Common myeloid progenitor, CD34-positive (primary cell): ENCODE measurements around the gene VPS8.

Experiments used
- CTCF ChIA-PET: fragments of 350-600 bp; sonication (Branson Sonifier 250); formaldehyde crosslinking; loops from one replicate; lab custom pipeline; 2021; ENCODE audit warnings: antibody characterized with exemption; lab: Charles Lee
- POLR2A ChIA-PET: fragments of 350-600 bp; sonication (Branson Sonifier 250); formaldehyde crosslinking; loops from one replicate; lab custom pipeline; 2021; ENCODE audit warnings: antibody characterized with exemption; lab: Charles Lee
- DNase-seq, 3 donors: peaks; one replicate each; pipeline versions ENCODE4 v3.0.0 to v3.0.0-alpha.2; 2013
- H3K27ac ChIP-seq, 2 experiments: 1 replicate in 1 of 2; 2 replicates in 1 of 2; pipeline ENCODE4 v1.7.0; 2013; ENCODE audit warnings: inconsistent platforms in 2 of 2, low read length in 2 of 2, mild to moderate bottlenecking in 2 of 2, low read depth in 1 of 2, moderate library complexity in 1 of 2; ENCODE audit not compliant: severe bottlenecking in 2 of 2, insufficient read depth in 1 of 2, poor library complexity in 1 of 2
- H3K27me3 ChIP-seq, 5 experiments: replicated peaks in 2 of 5; 1 replicate in 3 of 5; 2 replicates in 2 of 5; pipeline versions ENCODE4 v1.6.1 to v1.7.0; 2013; ENCODE audit warnings: low read length in 4 of 5, mild to moderate bottlenecking in 2 of 5, moderate library complexity in 2 of 5, inconsistent platforms in 1 of 5; ENCODE audit not compliant: insufficient read depth in 5 of 5, control insufficient read depth in 4 of 5
- H3K36me3 ChIP-seq, 4 experiments: 1 replicate in 2 of 4; 2 replicates in 2 of 4; pipeline versions ENCODE4 v1.6.1 to v1.7.0; 2013; ENCODE audit warnings: low read length in 3 of 4, control low read depth in 1 of 4, mild to moderate bottlenecking in 1 of 4; ENCODE audit not compliant: control insufficient read depth in 4 of 4, insufficient read depth in 4 of 4
- H3K4me1 ChIP-seq, 4 experiments: 1 replicate in 3 of 4; 2 replicates in 1 of 4; pipeline versions ENCODE4 v1.6.1 to v1.7.1; 2013; ENCODE audit warnings: low read length in 3 of 4, mild to moderate bottlenecking in 3 of 4, control low read depth in 1 of 4, inconsistent platforms in 1 of 4, moderate library complexity in 1 of 4; ENCODE audit not compliant: control insufficient read depth in 4 of 4, insufficient read depth in 4 of 4; ENCODE audit errors: control extremely low read depth in 1 of 4
- H3K4me3 ChIP-seq, 7 experiments: 1 replicate in 4 of 7; 2 replicates in 3 of 7; pipeline versions ENCODE4 v1.5.1 to v1.7.0; 2013; ENCODE audit warnings: mild to moderate bottlenecking in 7 of 7, low read length in 6 of 7, moderate library complexity in 6 of 7, inconsistent platforms in 2 of 7, low read depth in 2 of 7, control low read depth in 1 of 7; ENCODE audit not compliant: insufficient read depth in 4 of 7, control insufficient read depth in 1 of 7; ENCODE audit errors: extremely low read depth in 1 of 7
- H3K9me3 ChIP-seq, 5 experiments: 1 replicate in 4 of 5; 2 replicates in 1 of 5; pipeline versions ENCODE4 v1.6.1 to v1.7.1; 2013; ENCODE audit warnings: low read length in 4 of 5, mild to moderate bottlenecking in 2 of 5, inconsistent platforms in 1 of 5, low read depth in 1 of 5, moderate library complexity in 1 of 5; ENCODE audit not compliant: control insufficient read depth in 4 of 5, insufficient read depth in 2 of 5; ENCODE audit errors: control extremely low read depth in 1 of 5
- whole genome bisulfite sequencing: methylation state at CpG from one replicate; pipeline ENCODE4 v1.1.5; 2013; ENCODE audit not compliant: insufficient coverage; 5-methylcytosine and 5-hydroxymethylcytosine counted together

Gene VPS8

DNA sequence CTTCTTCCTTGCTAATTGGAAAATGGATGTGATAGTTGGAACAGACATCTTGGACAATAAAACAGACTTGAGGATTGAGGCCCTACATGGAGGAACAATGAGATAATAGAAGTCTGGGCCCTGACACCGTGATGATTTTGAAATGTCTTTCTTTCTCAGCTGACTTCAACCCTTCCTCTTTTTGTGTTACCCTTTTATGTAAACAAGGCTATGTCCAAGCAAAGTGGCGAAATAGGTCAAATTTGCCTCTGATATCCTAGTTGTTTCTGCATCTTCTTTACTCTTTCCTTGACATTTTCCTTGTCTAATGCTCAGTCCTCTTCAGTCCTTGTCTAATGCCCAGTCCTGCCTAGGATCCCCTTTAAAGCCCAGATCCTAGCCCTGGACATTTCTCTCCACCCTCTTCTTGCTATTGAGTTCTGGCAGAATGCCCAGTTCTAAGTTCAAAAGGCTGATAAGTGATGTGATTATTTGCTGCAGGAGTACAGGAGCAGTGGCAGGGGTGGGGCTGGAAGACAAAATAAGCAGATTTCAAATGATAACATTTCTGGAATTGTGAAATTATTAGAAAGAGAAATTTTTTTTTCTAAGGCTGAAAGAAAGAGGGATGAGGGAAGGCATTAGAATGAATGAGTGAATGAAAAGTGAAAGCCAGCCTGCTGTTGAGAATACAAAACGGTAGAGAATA, 6.5 kb upstream of the VPS8 start:
- Histone ChIP-seq H3K4me3 (no peak overlapping the region), H3K4me1 (peaks cover 6 to 26% (median 12%) of the 10 kb centered on the region in 4 experiments), H3K27me3 (no peaks in the 10 kb centered on the region), H3K36me3 (no peaks in the 10 kb centered on the region), H3K27ac (no peak overlapping the region), H3K9me3 (no peaks in the 10 kb centered on the region)
- DNase-seq: peak in 2 of 3 donors; percentile 30 to 33
- 66% methylated on average over 3 of the region's 3 CpGs for whole genome bisulfite sequencing
- ChIA-PET CTCF (interaction anchor here (1.1 to 6.8 kb wide), 10 partner anchors 9 to 393 kb away, joined by 3 to 47 read pairs (median 8); no protein-coding TSS in a partner anchor), POLR2A (no interaction called here)

DNA sequence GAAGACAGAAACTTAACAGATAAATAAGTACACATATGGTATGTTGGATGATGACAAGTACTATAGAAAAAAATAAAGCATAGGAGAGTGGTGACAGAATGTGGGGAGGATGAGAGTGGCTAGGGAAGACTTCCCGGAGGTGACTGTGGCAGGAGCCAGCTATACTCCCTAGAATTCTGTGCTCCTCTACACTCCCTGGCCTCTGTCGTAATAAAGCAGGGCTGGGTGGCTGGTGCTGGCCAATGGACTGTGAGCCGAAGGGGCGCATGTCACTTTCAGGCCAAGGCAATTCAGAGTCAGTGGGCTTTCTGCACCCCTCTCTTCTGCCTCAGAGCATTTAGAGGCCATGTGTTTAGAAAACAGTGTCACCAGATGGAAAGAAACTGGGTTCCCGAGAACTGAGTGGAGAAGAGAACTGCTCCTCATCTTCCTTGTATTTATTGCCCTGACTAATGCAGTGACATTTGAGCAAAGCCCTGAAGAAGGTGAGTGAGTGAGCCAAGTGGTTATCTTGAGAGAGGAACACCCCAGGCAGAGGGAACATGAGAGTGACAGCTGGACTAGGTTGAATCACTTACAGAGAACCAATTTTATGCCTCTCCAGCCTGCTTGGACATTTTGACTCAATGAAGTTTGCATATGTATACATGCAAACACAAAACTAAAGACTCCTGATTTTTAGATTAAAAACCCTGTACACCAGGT, 5.2 kb upstream of the VPS8 start:
- Histone ChIP-seq H3K4me3 (no peak overlapping the region), H3K9me3 (no peaks in the 10 kb centered on the region), H3K4me1 (peaks cover 6 to 33% (median 18%) of the 10 kb centered on the region in 4 experiments), H3K36me3 (no peaks in the 10 kb centered on the region), H3K27me3 (no peaks in the 10 kb centered on the region), H3K27ac (no peak overlapping the region)
- ChIA-PET POLR2A (no interaction called here), CTCF (interaction anchor here (1.0 to 6.8 kb wide), 5 partner anchors 16 to 245 kb away, joined by 3 to 47 read pairs (median 5); partner anchors contain the start of gene EPHB3)
- WGBS: 100% methylated on average over 5 of the region's 5 CpGs
- DNase-seq: no peak

DNA sequence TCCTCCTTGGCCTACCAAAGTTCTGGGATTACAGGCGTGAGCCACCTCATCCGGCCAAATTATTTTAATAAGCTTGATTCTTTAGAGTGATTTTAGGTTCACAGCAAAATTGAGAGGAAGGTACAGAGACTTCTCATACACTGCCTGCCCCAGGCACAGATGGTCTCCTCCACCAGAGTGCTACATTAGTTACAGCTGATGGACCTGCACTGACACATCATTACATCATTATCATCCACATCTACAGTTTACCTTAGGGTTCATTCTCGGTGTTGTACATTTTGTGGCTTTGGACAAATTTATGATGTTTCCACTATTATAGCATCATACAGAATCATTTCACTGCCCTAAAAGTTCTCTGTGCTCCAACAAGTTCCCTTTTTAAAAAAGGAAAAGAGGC, 4.4 kb upstream of the VPS8 start:
- peaks cover 7 to 34% (median 20%) of the 10 kb centered on the region in 4 experiments for H3K4me1 ChIP-seq

DNA sequence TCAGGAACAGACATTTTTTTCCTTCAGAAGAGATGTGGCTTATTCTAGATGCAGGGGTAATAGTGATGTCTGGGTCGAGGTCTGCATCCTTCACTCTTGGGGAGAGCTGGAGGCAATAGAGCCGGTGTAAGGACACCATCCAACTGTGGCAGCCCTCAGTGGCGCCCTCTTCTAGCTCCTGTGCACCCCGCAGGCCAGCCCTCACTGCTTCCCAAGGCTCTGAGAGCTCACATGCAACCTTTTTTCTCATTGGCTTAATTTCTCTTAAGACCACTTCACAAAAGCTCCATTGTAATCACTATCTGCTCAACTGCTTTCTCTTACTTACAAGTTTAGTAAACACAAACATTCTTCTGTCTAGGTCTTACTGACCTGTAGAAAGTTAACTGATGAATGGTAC, 3.9 kb upstream of the VPS8 start:
- WGBS: 53% methylated on average over 4 of the region's 4 CpGs
- H3K4me1 ChIP-seq: peaks cover 12 to 38% (median 23%) of the 10 kb centered on the region in 4 experiments

More for the DNA sequence above, 4.4 kb upstream of the VPS8 start:
- CTCF ChIA-PET: interaction anchor here (1.0 to 6.8 kb wide), 7 partner anchors 15 to 246 kb away, joined by 3 to 47 read pairs (median 7); partner anchors contain the start of gene EPHB3
- Histone ChIP-seq H3K9me3 (no peaks in the 10 kb centered on the region), H3K36me3 (no peaks in the 10 kb centered on the region), H3K4me3 (no peak overlapping the region), H3K27me3 (no peaks in the 10 kb centered on the region), H3K27ac (no peak overlapping the region)
- no CpG with 5 or more reads among the region's 3 CpGs for WGBS
- POLR2A ChIA-PET: no interaction called here
- no peak for DNase-seq

DNA sequence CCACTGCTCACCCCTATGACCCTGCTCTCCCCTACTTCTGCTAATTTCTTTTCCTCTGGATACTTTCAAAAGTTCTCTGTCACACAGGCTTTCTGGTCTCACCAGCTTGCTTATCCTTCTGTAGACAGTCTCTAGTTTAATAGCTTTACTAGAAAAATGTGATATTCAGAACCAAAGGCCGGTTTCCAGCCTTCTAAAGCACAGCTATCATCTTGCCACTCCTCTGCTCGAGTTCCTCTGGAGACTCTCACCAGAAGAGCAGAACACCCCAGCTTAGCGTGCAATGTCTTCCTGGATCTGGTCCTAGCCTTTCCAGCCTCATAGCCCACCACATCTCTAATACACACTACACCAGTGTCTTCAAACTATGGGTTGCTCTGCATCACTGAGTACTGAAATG, 1.8 kb upstream of the VPS8 start:
- H3K4me1 ChIP-seq: peaks cover 21 to 53% (median 40%) of the 10 kb centered on the region in 4 experiments
- H3K36me3 ChIP-seq: no peaks in the 10 kb centered on the region
- DNase-seq: no peak
- H3K27ac ChIP-seq: no peak overlapping the region
- no peaks in the 10 kb centered on the region for H3K27me3 ChIP-seq
- ChIA-PET CTCF (interaction anchor here (1.0 to 1.6 kb wide), 5 partner anchors 9 to 32 kb away, joined by 3 to 6 read pairs (median 3); no protein-coding TSS in a partner anchor), POLR2A (interaction anchor here (0.6 kb wide), 1 partner anchor 499 kb away, joined by 4 read pairs; no protein-coding TSS in a partner anchor)
- no peaks in the 10 kb centered on the region for H3K9me3 ChIP-seq
- no peak overlapping the region for H3K4me3 ChIP-seq
- WGBS: 94% methylated on average over 2 of the region's 3 CpGs

More for the DNA sequence above, 3.9 kb upstream of the VPS8 start:
- Histone ChIP-seq H3K9me3 (no peaks in the 10 kb centered on the region), H3K27ac (no peak overlapping the region), H3K4me3 (no peak overlapping the region), H3K27me3 (no peaks in the 10 kb centered on the region), H3K36me3 (no peaks in the 10 kb centered on the region)
- ChIA-PET POLR2A (no interaction called here), CTCF (interaction anchor here (0.7 to 6.8 kb wide), 7 partner anchors 10 to 247 kb away, joined by 3 to 47 read pairs (median 7); partner anchors contain the start of gene EPHB3)
- DNase-seq: peak in 2 of 3 donors; percentile 37 to 50

DNA sequence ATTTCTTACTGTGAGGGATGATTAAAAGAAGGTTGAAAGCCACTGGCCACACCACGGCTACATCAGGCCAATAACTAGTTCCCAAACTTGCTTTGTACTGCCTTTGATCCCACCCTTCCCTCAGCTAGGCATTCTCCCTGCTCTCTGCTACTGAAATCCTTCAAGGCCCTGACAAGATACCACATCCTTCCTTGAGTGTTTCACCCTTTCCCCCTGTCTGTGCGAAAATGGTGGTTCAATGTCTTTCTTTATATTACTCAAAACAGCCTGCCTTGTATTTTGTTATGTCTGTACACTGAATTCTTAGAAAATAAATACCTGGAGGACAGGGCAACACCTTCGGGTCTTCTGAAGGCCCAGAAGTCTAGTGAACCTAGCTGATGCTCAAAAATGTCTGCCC, 932 bp upstream of the VPS8 start:
- Histone ChIP-seq H3K4me3 (no peak overlapping the region), H3K4me1 (peaks cover 24 to 52% (median 38%) of the 10 kb centered on the region in 4 experiments), H3K27me3 (no peaks in the 10 kb centered on the region), H3K36me3 (no peaks in the 10 kb centered on the region), H3K27ac (no peak overlapping the region), H3K9me3 (no peaks in the 10 kb centered on the region)
- DNase-seq: no peak
- WGBS: 86% methylated on average over 2 of the region's 3 CpGs
- ChIA-PET POLR2A (no interaction called here), CTCF (interaction anchor here (0.6 to 1.8 kb wide), 4 partner anchors 9 to 64 kb away, joined by 3 to 10 read pairs (median 3); no protein-coding TSS in a partner anchor)
